Measurements from ENCODE around the gene ASB4. TPM values are rescaled to one million over a fixed set of nuclear protein-coding genes. Genes with fewer than 3 reads are reported as not detected.

Gene ASB4, protein sequence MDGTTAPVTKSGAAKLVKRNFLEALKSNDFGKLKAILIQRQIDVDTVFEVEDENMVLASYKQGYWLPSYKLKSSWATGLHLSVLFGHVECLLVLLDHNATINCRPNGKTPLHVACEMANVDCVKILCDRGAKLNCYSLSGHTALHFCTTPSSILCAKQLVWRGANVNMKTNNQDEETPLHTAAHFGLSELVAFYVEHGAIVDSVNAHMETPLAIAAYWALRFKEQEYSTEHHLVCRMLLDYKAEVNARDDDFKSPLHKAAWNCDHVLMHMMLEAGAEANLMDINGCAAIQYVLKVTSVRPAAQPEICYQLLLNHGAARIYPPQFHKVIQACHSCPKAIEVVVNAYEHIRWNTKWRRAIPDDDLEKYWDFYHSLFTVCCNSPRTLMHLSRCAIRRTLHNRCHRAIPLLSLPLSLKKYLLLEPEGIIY
- total RNA-seq (2021), result not detected in 2 replicates
- percentile 6 among the genes with signal in this experiment for Bru-seq, nascent RNA
- percentile 3 among the genes with signal in this experiment for BruChase-seq, experiment 1, labeled RNA remaining after a 2-hour chase
- BruChase-seq, experiment 2, labeled RNA remaining after a 6-hour chase, result percentile 5 among the genes with signal in this experiment
- long read RNA-seq, result 0 reads

- Histone ChIP-seq H3K36me3 (ENCODE audit: insufficient read depth, low read length, poor library complexity, severe bottlenecking) (no peaks in the 10 kb centered on the region), H3K4me1 (ENCODE audit: insufficient read depth, low read length, poor library complexity, severe bottlenecking) (no peaks in the 10 kb centered on the region), H3K27ac (ENCODE audit: low read depth, low read length, poor library complexity, severe bottlenecking) (no peak within 1 kb of the TSS), H3K27me3 (replicated peaks; ENCODE audit: insufficient read depth, low read depth, low read length, poor library complexity) (no peaks in the 10 kb centered on the region), H3K4me3 (ENCODE audit: low read depth, low read length, poor library complexity, severe bottlenecking) (no peak within 1 kb of the TSS), H3K9me3 (ENCODE audit: low read depth, low read length, poor library complexity, severe bottlenecking) (no peaks in the 10 kb centered on the region)
- intact Hi-C loops (cut with micrococcal nuclease; ENCODE audit: unreplicated experiment), result no loop called here
- BruUV-seq (replicated peaks), result no TSS peak
- ChIA-PET CTCF (no interaction called here), POLR2A (ENCODE audit: low non-redundant PET) (no interaction called here)
- no peak for TF ChIP-seq EZH2 (IDR thresholded peaks at IDR 0.05; ENCODE audit: borderline replicate concordance, low read depth, low read length, poor library complexity, severe bottlenecking)
- TF ChIP-seq, protein P1, sequence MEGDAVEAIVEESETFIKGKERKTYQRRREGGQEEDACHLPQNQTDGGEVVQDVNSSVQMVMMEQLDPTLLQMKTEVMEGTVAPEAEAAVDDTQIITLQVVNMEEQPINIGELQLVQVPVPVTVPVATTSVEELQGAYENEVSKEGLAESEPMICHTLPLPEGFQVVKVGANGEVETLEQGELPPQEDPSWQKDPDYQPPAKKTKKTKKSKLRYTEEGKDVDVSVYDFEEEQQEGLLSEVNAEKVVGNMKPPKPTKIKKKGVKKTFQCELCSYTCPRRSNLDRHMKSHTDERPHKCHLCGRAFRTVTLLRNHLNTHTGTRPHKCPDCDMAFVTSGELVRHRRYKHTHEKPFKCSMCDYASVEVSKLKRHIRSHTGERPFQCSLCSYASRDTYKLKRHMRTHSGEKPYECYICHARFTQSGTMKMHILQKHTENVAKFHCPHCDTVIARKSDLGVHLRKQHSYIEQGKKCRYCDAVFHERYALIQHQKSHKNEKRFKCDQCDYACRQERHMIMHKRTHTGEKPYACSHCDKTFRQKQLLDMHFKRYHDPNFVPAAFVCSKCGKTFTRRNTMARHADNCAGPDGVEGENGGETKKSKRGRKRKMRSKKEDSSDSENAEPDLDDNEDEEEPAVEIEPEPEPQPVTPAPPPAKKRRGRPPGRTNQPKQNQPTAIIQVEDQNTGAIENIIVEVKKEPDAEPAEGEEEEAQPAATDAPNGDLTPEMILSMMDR (conservative IDR thresholded peaks at IDR 0.05; ENCODE audit: low read depth, low read length), result no peak
- DNase-seq (ENCODE audit: low spot score), result no peak
These were observed at the start of gene ASB4 for GRCh38 chr7:95485391-95486123. TSS of gene ASB4 (plus strand) at chr7:95485943. CDS start at chr7:95485972, 29 bp downstream.

DNA sequence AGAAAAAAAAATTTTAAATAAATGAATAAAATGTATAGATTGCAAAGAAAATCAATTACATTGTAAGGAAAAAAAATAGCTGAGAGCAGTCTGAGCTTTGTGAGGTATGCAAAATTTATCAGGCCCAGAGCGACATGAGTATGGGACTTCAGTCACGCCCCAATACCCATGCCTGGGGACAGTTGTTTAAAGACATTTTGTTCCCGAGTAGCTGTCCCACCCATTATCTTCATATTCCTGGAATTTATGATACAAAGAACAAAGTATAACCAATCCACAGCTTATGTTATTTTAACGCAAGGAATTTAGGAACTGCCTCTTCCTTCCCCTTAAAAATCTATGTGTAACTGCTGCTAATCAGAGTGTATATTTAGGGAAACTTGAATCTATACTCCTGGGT is 49.3 kb upstream of the ASB4 start:
- no peak for DNase-seq (ENCODE audit: low spot score)
- Histone ChIP-seq H3K9me3 (ENCODE audit: low read depth, low read length, poor library complexity, severe bottlenecking) (no peaks in the 10 kb centered on the region), H3K4me1 (ENCODE audit: insufficient read depth, low read length, poor library complexity, severe bottlenecking) (peaks cover 15% of the 10 kb centered on the region), H3K27me3 (replicated peaks; ENCODE audit: insufficient read depth, low read depth, low read length, poor library complexity) (no peaks in the 10 kb centered on the region), H3K27ac (ENCODE audit: low read depth, low read length, poor library complexity, severe bottlenecking) (no peak overlapping the region), H3K4me3 (ENCODE audit: low read depth, low read length, poor library complexity, severe bottlenecking) (no peak overlapping the region), H3K36me3 (ENCODE audit: insufficient read depth, low read length, poor library complexity, severe bottlenecking) (no peaks in the 10 kb centered on the region)
- TF ChIP-seq, protein P1 (conservative IDR thresholded peaks at IDR 0.05; ENCODE audit: low read depth, low read length), result no peak
- TF ChIP-seq EZH2 (IDR thresholded peaks at IDR 0.05; ENCODE audit: borderline replicate concordance, low read depth, low read length, poor library complexity, severe bottlenecking), result no peak
- ChIA-PET CTCF (no interaction called here), POLR2A (ENCODE audit: low non-redundant PET) (no interaction called here)
- intact Hi-C loops (cut with micrococcal nuclease; ENCODE audit: unreplicated experiment), result no loop called here
- BruUV-seq (replicated peaks), result no TSS peak

- POLR2A ChIA-PET (ENCODE audit: low non-redundant PET), result no interaction called here
These were observed 45.2 kb upstream of the ASB4 start for GRCh38 chr7:95440394-95441038.

More at GRCh38 chr7:95440394-95441038, 45.2 kb upstream of the ASB4 start:
- DNase-seq (ENCODE audit: low spot score), result no peak
- BruUV-seq (replicated peaks), result no TSS peak
- H3K27me3 ChIP-seq (replicated peaks; ENCODE audit: insufficient read depth, low read depth, low read length, poor library complexity), result no peaks in the 10 kb centered on the region
- peaks cover 4% of the 10 kb centered on the region for H3K4me1 ChIP-seq (ENCODE audit: insufficient read depth, low read length, poor library complexity, severe bottlenecking)
- H3K36me3 ChIP-seq (ENCODE audit: insufficient read depth, low read length, poor library complexity, severe bottlenecking), result no peaks in the 10 kb centered on the region
- CTCF ChIA-PET, result no interaction called here
- no peak overlapping the region for H3K4me3 ChIP-seq (ENCODE audit: low read depth, low read length, poor library complexity, severe bottlenecking)
- H3K9me3 ChIP-seq (ENCODE audit: low read depth, low read length, poor library complexity, severe bottlenecking), result no peaks in the 10 kb centered on the region
- no peak overlapping the region for H3K27ac ChIP-seq (ENCODE audit: low read depth, low read length, poor library complexity, severe bottlenecking)
- intact Hi-C loops (cut with micrococcal nuclease; ENCODE audit: unreplicated experiment), result no loop called here
- no peak for TF ChIP-seq EZH2 (IDR thresholded peaks at IDR 0.05; ENCODE audit: borderline replicate concordance, low read depth, low read length, poor library complexity, severe bottlenecking)
- TF ChIP-seq, protein P1 (conservative IDR thresholded peaks at IDR 0.05; ENCODE audit: low read depth, low read length), result no peak

All from A673 (cell line).